IMR-90 (cell line): ENCODE data around the gene USP6NL. TPM values are rescaled to one million over a fixed set of nuclear protein-coding genes. Genes with fewer than 3 reads are reported as not detected.

Experiments used
- ATAC-seq: fragments of 200-7000 bp; cut with Tn5 transposase; 2 replicates; pipeline ENCODE4 v1.9.1; 2020; ENCODE audit warnings: low read depth, mild to moderate bottlenecking, moderate library complexity
- BruUV-seq: library from RNA; stranded (reverse); fragments of 400-500 nt; replicated peaks from 2 replicates; lab custom pipeline; 2021; lab: Mats Ljungman, UMichigan
- CTCF ChIA-PET: fragments of 300-600 bp; formaldehyde crosslinking; extraction: SDS; loops from one replicate; lab custom pipeline; 2021; ENCODE audit warnings: antibody characterized with exemption; lab: Yijun Ruan, JAX
- POLR2A ChIA-PET: fragments of 300-600 bp; sonication (Branson Sonifier 250); formaldehyde crosslinking; loops from one replicate; lab custom pipeline; 2022; ENCODE audit warnings: antibody characterized with exemption; ENCODE audit not compliant: unreplicated experiment; lab: Charles Lee
- DNase-seq: peaks from one replicate; pipeline ENCODE4 v3.0.0; 2013
- H2AFZ ChIP-seq: replicated peaks from 2 replicates; pipeline ENCODE3; 2013; ENCODE audit warnings: low read length, mild to moderate bottlenecking; ENCODE audit not compliant: poor library complexity
- H2AK5ac ChIP-seq: 2 replicates; pipeline ENCODE4 v1.6.1; 2013; ENCODE audit warnings: low read depth, low read length, inconsistent platforms
- H2AK9ac ChIP-seq: replicated peaks from 2 replicates; pipeline ENCODE3; 2013; ENCODE audit warnings: mild to moderate bottlenecking, low read depth, low read length, moderate library complexity; ENCODE audit not compliant: poor library complexity
- H2BK120ac ChIP-seq: 2 replicates; pipeline ENCODE4 v1.6.1; 2013; ENCODE audit warnings: low read depth, low read length, inconsistent platforms
- H2BK15ac ChIP-seq: 3 replicates; pipeline ENCODE4 v1.6.1; 2013; ENCODE audit warnings: low read depth, low read length, inconsistent platforms
- H2BK20ac ChIP-seq: 2 replicates; pipeline ENCODE4 v1.6.1; 2013; ENCODE audit warnings: low read depth, mild to moderate bottlenecking, inconsistent platforms, low read length, moderate library complexity
- H2BK5ac ChIP-seq: 2 replicates; pipeline ENCODE4 v1.6.1; 2013; ENCODE audit warnings: mild to moderate bottlenecking, low read depth, low read length, inconsistent platforms; ENCODE audit not compliant: poor library complexity, severe bottlenecking
- H3K14ac ChIP-seq: replicated peaks from 2 replicates; pipeline ENCODE4 v1.6.1; 2013; ENCODE audit warnings: low read depth, low read length, inconsistent platforms
- H3K18ac ChIP-seq: 2 replicates; pipeline ENCODE4 v1.6.1; 2013; ENCODE audit warnings: low read depth, low read length, control low read depth
- H3K23ac ChIP-seq: 2 replicates; pipeline ENCODE4 v1.6.1; 2013; ENCODE audit warnings: low read depth, low read length, inconsistent platforms
- H3K27ac ChIP-seq: 2 replicates; pipeline ENCODE4 v1.5.1; 2013; ENCODE audit warnings: mild to moderate bottlenecking, control low read depth, low read length; ENCODE audit not compliant: insufficient read depth
- H3K27me3 ChIP-seq: 2 replicates; pipeline ENCODE4 v1.6.1; 2013; ENCODE audit warnings: low read length; ENCODE audit not compliant: control insufficient read depth, insufficient read depth
- H3K36me3 ChIP-seq: 2 replicates; pipeline ENCODE4 v1.6.1; 2013; ENCODE audit warnings: low read length, mixed read lengths; ENCODE audit not compliant: control insufficient read depth, insufficient read depth
- H3K4ac ChIP-seq: 2 replicates; pipeline ENCODE4 v1.6.1; 2013; ENCODE audit warnings: low read depth, low read length, inconsistent platforms
- H3K4me1 ChIP-seq: 2 replicates; pipeline ENCODE4 v1.6.1; 2013; ENCODE audit warnings: low read length, mixed read lengths; ENCODE audit not compliant: control insufficient read depth, insufficient read depth
- H3K4me2 ChIP-seq: 2 replicates; pipeline ENCODE4 v1.6.1; 2013; ENCODE audit warnings: low read depth, mild to moderate bottlenecking, control low read depth, low read length, moderate library complexity
- H3K4me3 ChIP-seq: 2 replicates; pipeline ENCODE4 v1.5.1; 2013; ENCODE audit warnings: low read depth, mild to moderate bottlenecking, control low read depth, low read length, moderate library complexity; ENCODE audit not compliant: insufficient read depth
- H3K56ac ChIP-seq: 2 replicates; pipeline ENCODE4 v1.6.1; 2013; ENCODE audit warnings: low read length, inconsistent platforms; ENCODE audit not compliant: insufficient read depth; ENCODE audit errors: extremely low read depth
- H3K79me1 ChIP-seq, 2 experiments: 2 replicates each; pipeline ENCODE4 v1.6.1; 2013; ENCODE audit warnings: low read length in 2 of 2, inconsistent platforms in 1 of 2, low read depth in 1 of 2
- H3K9ac ChIP-seq: 2 replicates; pipeline ENCODE4 v1.6.1; 2013; ENCODE audit warnings: low read depth, low read length, control low read depth
- H3K9me1 ChIP-seq: 2 replicates; pipeline ENCODE4 v1.6.1; 2013; ENCODE audit warnings: low read length, inconsistent platforms; ENCODE audit not compliant: insufficient read depth
- H3K9me3 ChIP-seq: 2 replicates; pipeline ENCODE4 v1.6.1; 2013; ENCODE audit warnings: low read length; ENCODE audit not compliant: control insufficient read depth, insufficient read depth
- H4K20me1 ChIP-seq: 2 replicates; pipeline ENCODE4 v1.6.1; 2013; ENCODE audit warnings: low read length, inconsistent platforms; ENCODE audit not compliant: insufficient read depth
- H4K5ac ChIP-seq: 2 replicates; pipeline ENCODE4 v1.6.1; 2013; ENCODE audit warnings: mild to moderate bottlenecking, low read depth, low read length, control low read depth
- H4K8ac ChIP-seq, 2 experiments: 2 replicates each; pipeline ENCODE4 v1.6.1; 2013; ENCODE audit warnings: low read depth in 2 of 2, low read length in 2 of 2, control low read depth in 1 of 2, inconsistent platforms in 1 of 2
- H4K91ac ChIP-seq: 2 replicates; pipeline ENCODE4 v1.6.1; 2013; ENCODE audit warnings: low read depth, low read length, inconsistent platforms; ENCODE audit not compliant: insufficient read depth
- CEBPB ChIP-seq: IDR thresholded peaks from 2 replicates; pipeline ENCODE4 v1.6.1; 2012; ENCODE audit warnings: low read depth, low read length, improper control_type of control experiment
- CHD1 ChIP-seq: IDR thresholded peaks from 2 replicates; pipeline ENCODE4 v1.6.1; 2012; ENCODE audit warnings: low read depth, low read length, improper control_type of control experiment
- CTCF ChIP-seq: conservative IDR thresholded peaks from 2 replicates; pipeline ENCODE4 v1.5.1; 2012; ENCODE audit warnings: mild to moderate bottlenecking, low read depth, low read length, improper control_type of control experiment
- ELK1 ChIP-seq: fragments of 150-350 bp; IDR thresholded peaks from 2 replicates; pipeline ENCODE4 v1.6.1; 2016; ENCODE audit warnings: low read depth, mild to moderate bottlenecking, low read length, moderate library complexity, borderline replicate concordance
- FOS ChIP-seq: fragments of 150-350 bp; IDR thresholded peaks from 2 replicates; pipeline ENCODE4 v1.6.1; 2016; ENCODE audit warnings: low read depth, low read length
- MAZ ChIP-seq: IDR thresholded peaks from 2 replicates; pipeline ENCODE4 v1.6.1; 2012; ENCODE audit warnings: low read depth, mild to moderate bottlenecking, low read length, improper control_type of control experiment, moderate library complexity, borderline replicate concordance
- MXI1 ChIP-seq: IDR thresholded peaks from 2 replicates; pipeline ENCODE4 v1.6.1; 2012; ENCODE audit warnings: low read depth, mild to moderate bottlenecking, low read length, moderate library complexity, borderline replicate concordance
- NFE2L2 ChIP-seq: fragments of 150-350 bp; IDR thresholded peaks from 2 replicates; pipeline ENCODE4 v1.6.1; 2016; ENCODE audit warnings: low read depth, mild to moderate bottlenecking, low read length
- POLR2A ChIP-seq: IDR thresholded peaks from 2 replicates; pipeline ENCODE4 v1.6.1; 2012; ENCODE audit warnings: mild to moderate bottlenecking, low read depth, low read length
- RCOR1 ChIP-seq: IDR thresholded peaks from 2 replicates; pipeline ENCODE4 v1.6.1; 2012; ENCODE audit warnings: mild to moderate bottlenecking, low read length, improper control_type of control experiment; ENCODE audit not compliant: insufficient replicate concordance
- SMC3 ChIP-seq: fragments of 150-350 bp; IDR thresholded peaks from 2 replicates; pipeline ENCODE4 v1.6.1; 2016; ENCODE audit warnings: low read depth, mild to moderate bottlenecking, antibody characterized with exemption, low read length, moderate library complexity
- WGBS, 2 experiments: methylation state at CpG; one replicate each; pipeline versions ENCODE4 v1.1.5 to v1.1.7; 2013; ENCODE audit warnings: missing lambda C conversion rate in 2 of 2; ENCODE audit not compliant: insufficient read length in 1 of 2; ENCODE audit errors: extremely low coverage in 2 of 2; 5-methylcytosine and 5-hydroxymethylcytosine counted together
- dilution Hi-C: fragments of 300-500 bp; cut with HindIII; formaldehyde crosslinking; loops from one replicate; pipeline ENCODE4 v1.14.3; 2018; ENCODE audit warnings: low sequenced_read_pairs; ENCODE audit not compliant: unreplicated experiment
- in situ Hi-C: fragments of 300-500 bp; cut with MboI; formaldehyde crosslinking; loops from 3 replicates; pipeline ENCODE4 v1.14.3; 2019; ENCODE audit warnings: low sequenced_read_pairs, inconsistent platforms, mixed read lengths
- intact Hi-C: fragments of 100-400 bp; cut with micrococcal nuclease; formaldehyde crosslinking; loops from 2 replicates; pipeline ENCODE4 v1.10.0; 2022
- polyA plus RNA-seq, 3 experiments: library from polyadenylated mRNA; depleted of rRNA; stranded (reverse); fragments of >200 nt; gene quantifications; 2 replicates each; pipeline ENCODE4 v1.2.3, GENCODE V29; 2012; ENCODE audit warnings: low replicate concordance in 1 of 3
- total RNA-seq: library from RNA; depleted of rRNA; stranded (reverse); fragments of >200 nt; gene quantifications from 2 replicates; pipeline ENCODE4 v1.2.3, GENCODE V29; 2012

Gene USP6NL
- total and polyA plus RNA-seq, 2 of the 4 experiments (the other 2 are of a cell fraction) = 7.8 to 9.1 TPM

- intact Hi-C loops (no loop called here), in situ Hi-C loops (no loop called here), dilution Hi-C loops (no loop called here)
- DNase-seq = no peak
- Histone ChIP-seq H3K18ac (no peak overlapping the region), H3K4ac (no peak overlapping the region), H4K20me1 (no peaks in the 10 kb centered on the region), H2BK20ac (no peak overlapping the region), H2AK5ac (no peak overlapping the region), H3K27me3 (no peaks in the 10 kb centered on the region), H3K9ac (no peak overlapping the region), H3K4me1 (no peaks in the 10 kb centered on the region), H2AFZ (no peak overlapping the region), H3K9me3 (no peaks in the 10 kb centered on the region), H3K27ac (no peak overlapping the region), H2BK15ac (no peak overlapping the region), H3K4me2 (no peak overlapping the region), H3K9me1 (no peaks in the 10 kb centered on the region), H3K23ac (no peak overlapping the region), H2BK120ac (no peak overlapping the region), H3K4me3 (no peak overlapping the region), H3K14ac (no peak overlapping the region), H4K91ac (no peak overlapping the region), H2AK9ac (no peak overlapping the region), H2BK5ac (no peak overlapping the region), H3K36me3 (no peaks in the 10 kb centered on the region), H4K5ac (no peak overlapping the region), H3K56ac (no peak overlapping the region), H3K79me1 (no peaks in the 10 kb centered on the region), H4K8ac (no peak overlapping the region)
- ATAC-seq = no peak
- CTCF ChIA-PET = no interaction called here
- TF ChIP-seq RCOR1 (no peak), POLR2A (no peak), MXI1 (no peak), ELK1 (no peak), FOS (no peak), NFE2L2 (no peak), CTCF (no peak), CHD1 (no peak), MAZ (no peak), CEBPB (no peak), SMC3 (no peak)
- no TSS peak for BruUV-seq
- POLR2A ChIA-PET = no interaction called here
- no CpG with 5 or more reads among the region's 6 CpGs for WGBS, 2 experiments
These were observed 18.3 kb upstream of the USP6NL start for GRCh38 chr10:11629731-11630130.
